SKM-1 (cell line): ENCODE measurements around the gene PRKCZ.
A peak's percentile ranks its signal among the peaks of the same experiment; 100 is the strongest.

ENCODE experiments used
- DNase-seq: peaks from one replicate; lab custom pipeline; 2025; ENCODE audit not compliant: unreplicated experiment; lab: John Stamatoyannopoulos, UW

Gene PRKCZ

DNA sequence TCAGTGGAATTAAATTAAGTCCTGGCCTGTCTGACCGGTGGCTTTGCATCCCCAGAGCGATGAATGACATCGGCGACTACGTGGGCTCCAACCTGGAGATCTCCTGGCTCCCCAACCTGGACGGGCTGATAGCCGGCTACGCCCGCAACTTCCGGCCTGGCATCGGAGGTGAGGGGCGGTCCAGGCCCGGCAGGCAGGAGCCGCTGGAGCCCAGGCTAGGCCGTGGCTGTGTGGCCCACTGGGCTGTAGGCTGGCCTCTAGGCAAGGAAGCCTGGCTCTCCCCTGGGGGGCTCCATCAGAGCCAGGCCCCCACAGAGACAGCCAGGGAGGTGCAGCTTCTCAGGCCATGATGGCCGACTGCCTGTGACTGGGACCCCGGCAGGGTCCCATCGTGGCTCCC lies 25.3 kb upstream of the PRKCZ start:
- DNase-seq, result no peak

DNA sequence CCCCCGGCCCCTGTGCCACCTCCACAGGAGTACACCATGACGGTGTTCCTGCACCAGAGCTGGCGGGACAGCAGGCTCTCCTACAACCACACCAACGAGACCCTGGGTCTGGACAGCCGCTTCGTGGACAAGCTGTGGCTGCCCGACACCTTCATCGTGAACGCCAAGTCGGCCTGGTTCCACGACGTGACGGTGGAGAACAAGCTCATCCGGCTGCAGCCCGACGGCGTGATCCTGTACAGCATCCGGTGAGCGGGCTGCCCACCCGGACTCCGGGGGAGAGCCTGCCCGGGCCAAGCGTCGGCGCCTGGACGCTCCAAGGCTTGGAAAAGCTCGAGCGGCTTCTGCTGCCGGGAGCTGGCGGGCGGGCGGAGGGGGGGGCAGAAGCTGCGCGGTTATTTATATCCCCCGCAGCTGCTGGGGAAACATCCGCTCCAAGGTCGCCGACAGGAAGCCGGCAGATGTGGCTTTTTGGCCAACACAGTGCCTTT lies 24.7 kb upstream of the PRKCZ start:
- DNase-seq, result no peak

DNA sequence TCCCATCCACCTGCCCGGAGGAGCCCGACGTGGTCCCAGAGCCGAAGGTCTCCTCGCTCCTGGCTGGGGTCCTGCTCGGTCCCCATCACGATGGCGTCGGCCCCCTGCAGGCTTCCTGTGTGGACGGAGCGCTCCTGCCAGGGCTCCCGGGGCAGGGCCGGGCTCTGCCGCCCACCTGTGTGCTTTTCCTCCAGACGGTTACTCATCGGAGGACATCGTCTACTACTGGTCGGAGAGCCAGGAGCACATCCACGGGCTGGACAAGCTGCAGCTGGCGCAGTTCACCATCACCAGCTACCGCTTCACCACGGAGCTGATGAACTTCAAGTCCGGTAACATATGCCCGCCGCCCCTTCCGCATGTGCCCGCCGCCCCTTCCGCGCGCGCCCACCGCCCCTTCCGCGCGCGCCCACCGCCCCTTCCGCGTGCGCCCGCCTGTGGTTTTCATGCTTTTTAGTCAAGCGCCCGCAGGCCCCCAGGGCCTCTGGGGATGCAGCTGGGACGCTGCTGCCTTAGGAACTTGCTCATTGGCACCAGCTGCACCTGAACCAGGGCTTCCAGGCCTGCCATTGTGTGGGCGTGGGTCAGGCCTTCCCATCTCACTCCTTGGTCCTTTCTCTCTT lies 22.1 kb upstream of the PRKCZ start:
- no peak for DNase-seq

DNA sequence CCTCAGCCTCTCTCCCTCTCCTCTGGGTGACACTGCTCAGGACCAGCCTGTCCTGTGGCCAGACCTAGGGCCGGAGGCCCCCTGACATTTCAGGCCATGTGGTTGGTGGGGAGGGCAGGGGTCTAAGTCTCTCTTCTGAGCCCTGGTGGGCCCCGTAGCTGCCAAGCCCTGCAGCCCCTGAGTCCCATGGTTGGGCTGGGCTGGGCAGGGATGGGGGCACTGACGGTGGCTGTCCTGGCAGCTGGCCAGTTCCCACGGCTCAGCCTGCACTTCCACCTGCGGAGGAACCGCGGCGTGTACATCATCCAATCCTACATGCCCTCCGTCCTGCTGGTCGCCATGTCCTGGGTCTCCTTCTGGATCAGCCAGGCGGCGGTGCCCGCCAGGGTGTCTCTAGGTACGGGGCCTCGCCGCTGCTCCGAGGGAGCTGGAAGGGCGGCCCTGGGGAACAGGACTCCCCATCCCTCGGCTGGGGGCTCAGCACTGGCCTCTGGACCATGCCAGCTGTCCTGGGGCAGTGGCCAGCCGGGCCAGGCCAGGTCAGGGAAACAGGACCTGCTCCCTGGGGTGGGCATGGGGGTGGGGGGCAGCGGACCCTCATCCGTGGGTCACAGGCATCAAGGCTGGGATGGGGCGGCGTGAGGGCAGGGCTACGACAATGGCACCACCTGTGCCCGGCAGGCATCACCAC lies 21.2 kb upstream of the PRKCZ start:
- no peak for DNase-seq

DNA sequence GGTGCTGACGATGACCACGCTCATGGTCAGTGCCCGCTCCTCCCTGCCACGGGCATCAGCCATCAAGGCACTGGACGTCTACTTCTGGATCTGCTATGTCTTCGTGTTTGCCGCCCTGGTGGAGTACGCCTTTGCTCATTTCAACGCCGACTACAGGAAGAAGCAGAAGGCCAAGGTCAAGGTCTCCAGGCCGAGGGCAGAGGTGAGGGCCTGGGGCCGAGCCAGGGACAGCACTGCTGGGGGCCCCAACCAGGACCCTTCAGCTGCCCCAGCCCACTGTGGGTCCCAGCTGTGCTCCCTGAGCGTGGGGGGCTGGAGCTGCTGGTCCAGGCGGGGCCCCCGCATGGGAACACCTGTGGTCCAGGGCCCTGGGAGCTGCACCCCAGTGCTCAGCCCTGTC lies 20.6 kb upstream of the PRKCZ start:
- no peak for DNase-seq

DNA sequence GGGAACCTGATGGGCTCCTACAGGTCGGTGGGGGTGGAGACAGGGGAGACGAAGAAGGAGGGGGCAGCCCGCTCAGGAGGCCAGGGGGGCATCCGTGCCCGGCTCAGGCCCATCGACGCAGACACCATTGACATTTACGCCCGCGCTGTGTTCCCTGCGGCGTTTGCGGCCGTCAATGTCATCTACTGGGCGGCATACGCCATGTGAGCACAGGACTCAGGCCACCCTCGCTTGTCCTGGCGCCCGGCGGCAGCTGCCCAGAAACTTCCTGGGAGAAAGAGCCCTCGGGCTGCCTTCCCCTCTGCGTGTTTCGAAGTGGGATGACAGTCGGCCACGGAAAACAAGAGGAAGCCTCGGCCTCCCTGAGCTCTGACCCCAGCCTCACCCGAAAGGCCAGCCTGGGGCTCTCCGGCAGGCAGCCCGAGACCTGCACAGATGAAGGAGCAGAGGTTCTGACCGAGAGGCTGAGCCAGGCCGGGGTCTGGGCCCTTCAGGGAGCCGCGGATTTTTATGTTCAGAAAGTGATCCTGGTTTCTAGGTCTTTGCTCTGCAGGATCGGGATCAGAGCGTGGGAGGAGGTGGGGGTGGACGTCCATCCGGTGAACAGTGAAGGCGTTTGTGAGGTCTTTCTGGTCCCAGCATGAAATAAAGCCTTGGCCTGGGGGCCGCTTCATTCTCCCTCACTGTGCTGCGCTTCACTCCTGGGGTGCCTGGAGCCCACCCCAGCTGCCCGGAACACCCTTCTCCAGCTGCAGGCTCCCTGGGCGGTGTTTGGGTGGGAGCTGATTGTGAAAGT lies 19.9 kb upstream of the PRKCZ start:
- no peak for DNase-seq

DNA sequence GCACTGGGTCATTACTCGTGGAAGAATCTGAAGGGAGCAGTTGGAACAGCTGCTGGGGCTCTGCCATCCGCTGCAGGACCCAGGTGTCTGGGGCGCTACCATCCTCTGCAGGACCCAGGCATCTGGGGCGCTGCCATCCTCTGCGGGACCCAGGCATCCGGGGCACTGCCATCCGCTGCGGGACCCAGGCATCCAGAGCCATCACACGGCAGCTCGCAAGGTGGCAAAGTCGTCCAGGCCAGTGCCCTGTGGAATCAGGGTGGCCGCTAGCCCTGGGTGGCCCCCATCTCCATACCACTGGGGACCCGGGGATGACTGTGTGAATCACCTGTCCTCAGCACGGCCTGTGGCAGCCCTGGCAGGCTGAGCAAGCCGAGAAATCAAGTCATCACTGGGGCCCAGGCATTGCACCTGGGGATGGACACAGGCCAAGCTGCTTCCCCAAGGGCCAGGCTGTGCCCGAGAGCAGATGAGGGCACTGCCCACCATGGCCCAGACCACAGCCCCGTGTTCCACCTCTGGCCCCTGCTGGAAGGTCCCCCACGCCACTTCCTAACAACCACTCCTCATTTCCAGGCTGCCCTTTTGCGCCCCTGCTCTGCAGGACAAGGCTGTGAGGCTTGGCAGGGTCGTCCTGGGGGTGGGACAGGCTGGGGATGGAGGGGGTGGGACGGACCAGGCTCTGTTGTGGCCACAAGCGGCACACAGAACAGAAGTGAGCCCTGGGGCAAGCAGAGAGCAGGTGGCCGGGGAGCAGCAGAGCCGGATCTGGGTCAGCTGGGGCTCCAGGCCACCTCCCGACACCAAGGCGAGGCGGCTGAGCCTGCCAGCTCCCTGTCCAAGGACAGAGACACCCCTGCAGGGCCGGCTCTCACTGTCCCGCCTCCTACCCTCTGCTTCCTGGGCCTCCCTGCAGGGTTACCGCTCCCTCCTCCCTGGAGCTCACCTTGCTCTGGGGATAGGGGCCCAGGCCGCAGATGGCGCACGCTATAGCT lies 18.4 kb upstream of the PRKCZ start:
- DNase-seq, result no peak

DNA sequence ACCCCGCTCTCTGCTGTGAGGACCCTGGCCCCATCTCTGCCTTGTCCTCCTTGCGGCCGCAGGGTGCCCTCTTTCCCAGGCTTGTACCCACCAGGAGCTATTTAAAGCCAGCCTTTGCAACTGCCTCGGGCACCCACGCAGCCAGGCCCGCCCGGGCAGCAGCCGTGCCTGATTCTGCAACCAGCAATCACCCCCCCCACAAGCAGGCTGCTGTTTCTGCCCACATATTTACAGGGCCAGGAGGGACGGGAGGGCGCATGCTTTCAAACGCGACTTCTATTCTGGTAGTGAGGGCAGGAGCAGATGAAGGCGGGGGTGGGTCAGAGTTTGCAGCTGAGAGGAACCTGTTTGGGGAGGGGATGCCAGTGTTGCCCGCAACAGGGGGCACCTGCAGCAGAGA lies 17.5 kb upstream of the PRKCZ start:
- no peak for DNase-seq

DNA sequence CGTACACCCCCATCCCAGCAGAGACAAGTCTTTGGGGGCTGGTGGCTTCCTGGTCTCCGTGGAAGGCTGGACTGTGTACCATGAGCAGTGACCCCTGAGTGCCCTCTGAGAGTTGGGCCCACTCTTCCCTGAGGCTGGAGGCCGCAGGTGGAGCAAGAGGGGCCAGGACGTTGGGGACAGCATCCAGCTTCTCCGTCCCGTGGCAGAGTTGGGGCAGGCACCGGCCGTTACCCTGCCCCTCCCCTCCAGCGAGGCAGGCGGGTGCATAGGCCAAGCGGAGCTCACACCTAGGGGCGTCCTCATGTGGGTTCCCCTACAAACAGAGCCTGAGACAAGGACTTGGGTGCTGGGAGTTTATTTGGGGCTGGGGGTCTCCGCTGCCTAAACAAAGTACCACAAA lies 17.0 kb upstream of the PRKCZ start:
- no peak for DNase-seq

DNA sequence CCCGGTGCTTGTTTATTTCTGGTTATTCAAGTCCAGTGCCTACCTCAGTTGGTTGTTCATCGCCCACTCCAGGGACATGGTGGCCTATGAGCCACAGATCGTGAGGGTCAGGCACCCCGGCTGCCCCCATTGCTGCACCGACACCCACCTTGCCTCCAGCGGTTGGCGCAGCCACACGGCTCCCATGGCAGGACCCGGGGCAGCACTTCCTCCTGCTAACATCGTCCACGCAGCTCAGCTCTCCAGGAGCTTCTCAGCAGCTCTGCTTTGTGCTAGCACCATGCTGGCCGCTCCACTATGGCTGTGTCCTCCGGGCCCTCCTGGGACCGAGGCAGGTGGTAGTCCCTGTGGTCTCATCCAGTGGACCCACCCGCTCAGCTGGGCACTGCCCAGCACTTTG lies 13.9 kb upstream of the PRKCZ start:
- no peak for DNase-seq

DNA sequence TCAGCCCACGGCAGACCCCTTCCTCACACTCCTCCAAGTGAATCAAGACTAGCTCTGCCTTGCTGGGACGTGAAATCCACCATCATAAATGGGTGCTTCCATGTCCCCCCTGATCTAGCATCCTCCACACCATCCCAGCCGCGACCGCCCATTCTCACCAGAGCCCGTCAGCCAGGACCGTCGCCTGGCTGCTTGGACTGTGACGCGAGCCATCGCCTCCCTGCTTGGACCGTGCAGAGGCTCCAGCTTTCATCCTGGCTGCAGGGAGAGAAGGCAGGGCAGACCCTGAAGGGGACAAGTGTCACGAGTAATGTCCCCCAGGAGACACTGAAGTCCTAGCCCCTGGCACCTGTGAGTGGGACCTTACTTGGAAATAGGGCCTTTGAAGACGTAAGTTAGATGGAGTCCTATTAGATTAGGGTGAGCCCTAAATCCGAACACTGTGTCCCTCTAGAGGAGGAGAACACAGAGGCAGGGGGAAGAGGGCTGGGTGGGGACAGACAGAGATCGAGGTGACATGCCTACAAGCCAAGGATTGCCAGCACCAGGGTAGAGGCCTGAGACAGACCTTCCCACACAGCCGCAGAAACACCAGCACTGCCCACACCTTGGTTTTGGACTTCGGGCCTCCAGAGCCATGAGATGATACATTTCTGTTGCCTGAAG lies 12.8 kb upstream of the PRKCZ start:
- DNase-seq, result no peak

DNA sequence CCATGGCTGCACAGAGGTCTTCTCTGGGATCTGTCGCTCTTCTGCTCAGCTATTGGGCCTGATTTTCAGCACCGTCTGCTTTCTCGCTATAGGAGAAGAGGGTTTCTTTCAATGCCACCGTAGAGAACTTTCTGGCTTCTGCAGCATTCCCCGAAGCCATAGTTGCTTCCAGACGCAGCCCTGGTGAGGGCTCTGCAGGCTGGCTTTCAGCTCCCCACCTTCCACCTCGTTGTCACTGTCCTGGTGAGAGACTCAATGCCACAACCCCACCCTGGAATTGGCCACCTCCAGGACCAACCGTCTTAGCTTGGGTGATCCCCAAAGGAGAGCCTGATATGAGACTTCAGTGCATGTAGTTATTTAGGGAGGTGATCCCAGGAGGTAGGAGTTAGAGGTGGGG lies 12.0 kb upstream of the PRKCZ start:
- DNase-seq, result no peak

DNA sequence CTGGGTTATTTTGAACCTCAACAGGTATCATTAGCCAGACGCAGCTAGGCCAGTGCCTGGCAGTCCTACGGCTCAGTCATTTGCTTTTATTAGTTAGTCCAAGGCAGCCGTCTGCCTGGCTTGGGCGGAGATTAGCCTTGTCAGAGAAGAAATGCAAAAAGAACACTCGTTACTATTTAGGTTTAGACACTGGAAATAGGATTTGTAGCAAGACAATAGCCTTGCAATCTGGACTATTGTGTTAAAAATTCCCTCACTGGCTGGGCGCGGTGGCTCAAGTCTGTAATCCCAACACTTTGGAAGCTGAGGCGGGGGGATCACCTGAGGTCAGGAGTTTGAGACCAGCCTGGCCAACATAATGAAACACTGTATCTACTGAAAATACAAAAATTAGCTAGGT lies 11.0 kb upstream of the PRKCZ start:
- no peak for DNase-seq

DNA sequence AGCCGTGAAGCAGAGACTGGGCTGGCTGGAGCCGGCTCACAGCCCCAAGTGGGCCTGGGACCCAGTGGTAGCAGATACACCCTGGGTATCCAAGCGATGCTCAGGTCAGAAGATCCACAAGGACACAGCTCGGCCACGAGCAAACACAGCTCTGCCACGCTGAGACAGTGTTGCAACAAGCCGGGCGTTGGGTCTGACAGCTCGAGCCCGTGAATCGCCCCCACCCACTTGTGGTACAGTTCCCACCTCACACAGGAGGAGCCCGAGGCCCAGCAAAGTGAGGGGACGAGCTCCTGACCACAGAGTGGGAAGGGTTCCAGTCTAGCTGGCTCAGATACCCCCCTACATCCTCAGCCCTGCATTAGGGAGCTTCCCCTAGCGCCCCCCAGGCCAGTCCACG lies 8.9 kb upstream of the PRKCZ start:
- no peak for DNase-seq

DNA sequence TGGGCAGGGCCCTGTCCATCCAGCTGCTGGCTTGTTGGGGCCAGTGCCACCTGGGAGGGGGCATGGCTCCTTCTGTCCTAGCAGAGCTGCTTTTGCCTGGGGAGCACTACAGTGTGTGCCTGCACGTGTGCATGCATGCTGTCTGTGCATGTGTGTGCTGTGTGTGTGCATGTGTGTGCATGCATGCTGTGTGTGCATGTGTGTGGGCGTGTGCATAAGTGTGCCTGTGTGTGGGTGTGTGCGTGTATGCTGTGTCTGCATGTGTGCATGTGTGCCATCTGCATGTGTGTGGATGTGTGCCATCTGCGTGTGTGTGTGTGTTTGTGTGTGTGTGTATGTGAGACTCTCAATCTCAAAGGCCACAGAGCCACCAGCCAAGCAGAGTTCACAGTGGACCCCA lies 8.3 kb upstream of the PRKCZ start:
- DNase-seq, result no peak

DNA sequence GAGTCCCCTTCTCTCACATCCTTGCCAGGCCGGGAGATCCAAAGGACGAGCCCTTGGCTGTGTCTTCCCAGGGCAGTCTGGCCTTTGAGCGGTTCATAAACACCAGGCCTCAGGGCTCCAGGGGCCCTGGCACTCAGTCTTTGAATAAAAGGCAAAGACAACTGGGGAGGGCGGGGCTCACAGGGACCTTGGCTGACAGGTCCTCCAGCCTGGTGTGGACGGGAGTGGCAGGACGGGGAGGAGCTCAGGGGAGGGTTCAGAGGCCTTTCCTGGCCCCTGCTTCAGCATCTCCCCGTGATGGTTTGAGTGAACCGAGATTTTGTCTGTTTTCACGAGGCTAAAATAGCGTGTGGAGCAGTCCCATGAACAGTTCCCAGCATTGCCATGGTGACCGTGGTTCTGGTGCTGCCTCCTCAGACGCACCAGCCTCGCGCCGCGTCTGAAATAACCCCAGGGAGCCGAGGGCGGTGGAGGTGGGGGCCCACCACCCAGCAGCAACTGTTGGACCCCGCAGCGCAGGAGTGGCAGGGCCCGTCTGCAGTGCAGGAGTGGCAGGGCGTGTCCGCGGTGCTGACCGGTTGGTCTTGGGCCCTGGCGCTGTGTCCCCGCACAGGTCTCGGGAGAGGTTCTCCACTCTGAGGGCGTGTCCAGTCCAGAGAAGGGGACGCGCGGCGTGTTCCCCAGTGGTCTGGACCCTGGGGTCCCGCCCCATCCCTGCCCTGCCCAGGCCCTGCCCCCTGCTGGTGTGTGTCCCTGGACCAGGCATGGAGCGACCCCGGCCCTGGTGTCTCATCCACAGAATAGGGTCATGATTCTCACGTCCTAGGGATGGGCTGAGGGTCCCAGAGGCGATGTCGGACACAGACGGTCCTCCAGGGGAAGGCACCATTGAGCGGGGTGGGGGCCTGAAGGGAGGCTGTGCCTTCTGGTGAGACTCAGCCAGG lies 7.1 kb upstream of the PRKCZ start:
- DNase-seq, result no peak

DNA sequence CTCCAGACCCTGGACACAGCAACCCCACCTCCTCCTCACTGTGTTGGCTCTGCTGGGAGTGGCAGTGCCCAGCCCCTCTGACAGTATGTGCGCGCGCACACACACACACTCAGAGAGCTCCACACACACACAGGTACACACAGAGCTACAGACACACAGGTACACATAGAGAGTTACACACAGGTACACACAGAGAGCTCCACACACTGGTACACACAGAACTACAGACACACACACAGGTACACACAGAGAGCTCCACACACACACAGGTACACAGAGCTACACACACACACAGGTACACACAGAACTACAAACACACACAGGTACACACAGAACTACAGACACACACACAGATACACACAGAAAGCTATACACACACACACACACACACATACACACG lies 6.3 kb upstream of the PRKCZ start:
- DNase-seq, result no peak

DNA sequence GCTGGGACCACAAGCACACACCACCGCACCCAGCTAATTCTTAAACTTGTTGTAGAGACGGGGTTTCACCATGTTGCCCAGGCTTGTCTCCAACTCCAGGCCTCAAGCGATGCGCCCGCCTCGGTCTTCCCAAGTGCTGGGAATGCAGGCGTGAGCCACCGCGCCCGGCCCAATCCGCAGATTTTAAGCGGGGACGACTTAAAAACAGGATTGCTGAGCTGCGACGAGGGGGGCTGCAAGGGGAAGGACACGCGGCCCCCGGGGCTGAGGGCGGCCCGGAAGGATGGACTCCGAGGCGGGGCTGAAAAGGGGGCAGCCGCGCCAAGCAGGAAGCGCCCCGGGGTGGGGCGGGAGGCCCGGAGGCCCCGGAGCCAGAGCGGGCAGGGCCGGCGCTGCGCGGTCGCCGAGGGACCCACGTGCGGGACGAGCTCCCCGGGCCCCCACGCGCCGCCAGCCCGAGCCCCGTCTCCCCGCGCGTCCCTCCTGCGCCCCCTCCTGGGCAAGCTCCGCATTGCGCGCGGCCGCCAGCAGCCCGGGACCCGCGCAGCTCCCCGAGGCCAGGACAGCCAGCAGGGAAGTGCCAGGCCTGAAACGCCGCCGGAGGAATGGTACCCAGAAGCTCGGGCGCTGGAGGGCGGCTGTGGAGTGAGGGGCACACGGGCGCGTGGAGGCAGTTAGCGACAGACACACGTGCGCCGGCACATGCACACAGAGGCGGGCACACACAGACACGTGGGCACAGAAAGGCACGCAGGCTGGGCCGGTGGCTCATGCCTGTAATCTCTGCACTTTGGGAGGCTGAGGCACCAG lies 5.5 kb upstream of the PRKCZ start:
- peak; percentile 48 for DNase-seq
